ENCODE results near the gene RAMP3. TPM values are rescaled to one million over a fixed set of nuclear protein-coding genes. Genes with fewer than 3 reads are reported as not detected.

The RAMP3 gene
- total RNA-seq, 4 donors from 2014 or later = 11.9 to 182 (median 57.5) TPM

GRCh38 chr7:45211958-45212357 is 54.4 kb downstream of the RAMP3 start:
- no peaks in the 10 kb centered on the region for H3K27me3 ChIP-seq
- no peaks in the 10 kb centered on the region for H3K36me3 ChIP-seq
- H3K4me1 ChIP-seq = no peaks in the 10 kb centered on the region
- DNase-seq = no peak
- intact Hi-C loops (cut with DNase I; ENCODE audit: low total_unique reads) = no loop called here
- no peak overlapping the region for H3K27ac ChIP-seq
- no peak for TF ChIP-seq POLR2A (IDR thresholded peaks at IDR 0.05)
- H3K9me3 ChIP-seq = no peaks in the 10 kb centered on the region
- H3K4me3 ChIP-seq = no peak overlapping the region

GRCh38 chr7:45212606-45213005 is 55.0 kb downstream of the RAMP3 start:
- H3K27me3 ChIP-seq = no peaks in the 10 kb centered on the region
- H3K9me3 ChIP-seq = no peaks in the 10 kb centered on the region
- H3K4me1 ChIP-seq = no peaks in the 10 kb centered on the region
- intact Hi-C loops (cut with DNase I; ENCODE audit: low total_unique reads) = no loop called here
- H3K27ac ChIP-seq = no peak overlapping the region
- TF ChIP-seq POLR2A (IDR thresholded peaks at IDR 0.05) = no peak
- no peak for TF ChIP-seq CTCF (IDR thresholded peaks at IDR 0.05)
- no peak overlapping the region for H3K4me3 ChIP-seq
- no peaks in the 10 kb centered on the region for H3K36me3 ChIP-seq
- DNase-seq = no peak

- no peaks in the 10 kb centered on the region for H3K4me1 ChIP-seq
- H3K27ac ChIP-seq = no peak overlapping the region
- H3K27me3 ChIP-seq = no peaks in the 10 kb centered on the region
- no peaks in the 10 kb centered on the region for H3K9me3 ChIP-seq
- no peaks in the 10 kb centered on the region for H3K36me3 ChIP-seq
- no peak for DNase-seq
- intact Hi-C loops (cut with DNase I; ENCODE audit: low total_unique reads) = no loop called here
- TF ChIP-seq CTCF (IDR thresholded peaks at IDR 0.05) (no peak), POLR2A (IDR thresholded peaks at IDR 0.05) (no peak)
- no peak overlapping the region for H3K4me3 ChIP-seq
These were observed 58.0 kb downstream of the RAMP3 start for GRCh38 chr7:45215601-45216062.

- TF ChIP-seq CTCF (IDR thresholded peaks at IDR 0.05) (no peak), POLR2A (IDR thresholded peaks at IDR 0.05) (no peak)
- H3K27me3 ChIP-seq = no peaks in the 10 kb centered on the region
- intact Hi-C loops (cut with DNase I; ENCODE audit: low total_unique reads) = no loop called here
These were observed 58.6 kb downstream of the RAMP3 start for GRCh38 chr7:45216181-45216580.

GRCh38 chr7:45216622-45217165 is 59.1 kb downstream of the RAMP3 start:
- DNase-seq = no peak
- Histone ChIP-seq H3K9me3 (no peaks in the 10 kb centered on the region), H3K27me3 (no peaks in the 10 kb centered on the region), H3K27ac (no peak overlapping the region), H3K36me3 (no peaks in the 10 kb centered on the region), H3K4me1 (no peaks in the 10 kb centered on the region), H3K4me3 (no peak overlapping the region)
- no peak for TF ChIP-seq CTCF (IDR thresholded peaks at IDR 0.05)
- TF ChIP-seq POLR2A (IDR thresholded peaks at IDR 0.05) = no peak
- intact Hi-C loops (cut with DNase I; ENCODE audit: low total_unique reads) = no loop called here

More at GRCh38 chr7:45216181-45216580, 58.6 kb downstream of the RAMP3 start:
- DNase-seq = no peak
- Histone ChIP-seq H3K27ac (no peak overlapping the region), H3K9me3 (no peaks in the 10 kb centered on the region), H3K4me1 (no peaks in the 10 kb centered on the region), H3K36me3 (no peaks in the 10 kb centered on the region), H3K4me3 (no peak overlapping the region)

- H3K27me3 ChIP-seq = no peaks in the 10 kb centered on the region
- H3K27ac ChIP-seq = no peak overlapping the region
- no peak for DNase-seq
- no peaks in the 10 kb centered on the region for H3K36me3 ChIP-seq
- no peak overlapping the region for H3K4me3 ChIP-seq
- no peaks in the 10 kb centered on the region for H3K9me3 ChIP-seq
- TF ChIP-seq CTCF (IDR thresholded peaks at IDR 0.05) (no peak), POLR2A (IDR thresholded peaks at IDR 0.05) (no peak)
- H3K4me1 ChIP-seq = no peaks in the 10 kb centered on the region
- intact Hi-C loops (cut with DNase I; ENCODE audit: low total_unique reads) = no loop called here
These were observed 59.8 kb downstream of the RAMP3 start for GRCh38 chr7:45217358-45217757.

Measured in uterus (tissue), 4 donors.